GM12801 (cell line): ENCODE data around the gene MINDY4.

ENCODE experiments used
- TF ChIP-seq, protein P1 (sequence below): IDR thresholded peaks from one replicate; pipeline ENCODE4 v1.5.1; 2011; ENCODE audit warnings: control low read depth; ENCODE audit not compliant: insufficient read length; ENCODE audit errors: extremely low read depth

MINDY4 gene

DNA sequence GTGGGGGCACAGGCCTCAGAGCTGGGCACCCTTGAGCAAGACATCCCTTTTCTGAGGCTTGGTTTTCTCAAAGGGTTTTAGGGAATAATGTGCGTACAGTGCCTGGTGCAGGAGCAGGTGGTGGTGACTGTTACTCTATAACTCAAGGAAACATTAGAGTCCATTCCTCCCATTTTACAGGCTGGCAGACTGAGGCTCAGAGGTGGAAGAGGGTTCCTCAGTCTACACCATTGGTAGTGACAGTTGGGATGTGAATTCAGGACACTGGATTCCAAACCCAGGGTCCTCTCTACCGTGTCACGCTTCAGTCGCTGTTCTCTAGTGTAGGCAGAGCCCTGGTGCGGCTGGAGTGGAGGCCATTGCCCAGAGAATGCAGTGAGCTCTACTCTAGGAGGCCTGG, 100.4 kb downstream of the MINDY4 start:
- TF ChIP-seq, protein P1, sequence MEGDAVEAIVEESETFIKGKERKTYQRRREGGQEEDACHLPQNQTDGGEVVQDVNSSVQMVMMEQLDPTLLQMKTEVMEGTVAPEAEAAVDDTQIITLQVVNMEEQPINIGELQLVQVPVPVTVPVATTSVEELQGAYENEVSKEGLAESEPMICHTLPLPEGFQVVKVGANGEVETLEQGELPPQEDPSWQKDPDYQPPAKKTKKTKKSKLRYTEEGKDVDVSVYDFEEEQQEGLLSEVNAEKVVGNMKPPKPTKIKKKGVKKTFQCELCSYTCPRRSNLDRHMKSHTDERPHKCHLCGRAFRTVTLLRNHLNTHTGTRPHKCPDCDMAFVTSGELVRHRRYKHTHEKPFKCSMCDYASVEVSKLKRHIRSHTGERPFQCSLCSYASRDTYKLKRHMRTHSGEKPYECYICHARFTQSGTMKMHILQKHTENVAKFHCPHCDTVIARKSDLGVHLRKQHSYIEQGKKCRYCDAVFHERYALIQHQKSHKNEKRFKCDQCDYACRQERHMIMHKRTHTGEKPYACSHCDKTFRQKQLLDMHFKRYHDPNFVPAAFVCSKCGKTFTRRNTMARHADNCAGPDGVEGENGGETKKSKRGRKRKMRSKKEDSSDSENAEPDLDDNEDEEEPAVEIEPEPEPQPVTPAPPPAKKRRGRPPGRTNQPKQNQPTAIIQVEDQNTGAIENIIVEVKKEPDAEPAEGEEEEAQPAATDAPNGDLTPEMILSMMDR = no peak

DNA sequence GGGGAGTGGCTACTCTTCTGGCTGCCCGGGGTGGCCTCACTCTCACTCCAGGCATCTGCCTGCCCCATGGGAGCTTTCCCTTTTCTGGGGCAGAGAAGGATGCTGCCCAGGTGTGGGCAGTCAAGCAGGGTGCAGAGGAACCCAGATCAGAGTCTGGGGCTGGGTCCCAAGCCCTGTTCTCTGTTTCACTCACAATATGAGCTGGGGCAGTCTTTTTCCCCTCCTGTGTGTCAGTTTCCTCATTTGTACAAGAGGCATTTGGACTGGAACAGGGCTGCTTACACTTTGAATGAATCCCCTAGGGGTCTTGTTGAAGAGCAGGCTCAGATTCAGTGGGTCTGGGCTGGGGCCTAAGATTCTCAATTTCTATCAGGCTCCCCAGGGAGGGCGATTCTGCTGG, 102.0 kb downstream of the MINDY4 start:
- TF ChIP-seq, protein P1 = no peak

DNA sequence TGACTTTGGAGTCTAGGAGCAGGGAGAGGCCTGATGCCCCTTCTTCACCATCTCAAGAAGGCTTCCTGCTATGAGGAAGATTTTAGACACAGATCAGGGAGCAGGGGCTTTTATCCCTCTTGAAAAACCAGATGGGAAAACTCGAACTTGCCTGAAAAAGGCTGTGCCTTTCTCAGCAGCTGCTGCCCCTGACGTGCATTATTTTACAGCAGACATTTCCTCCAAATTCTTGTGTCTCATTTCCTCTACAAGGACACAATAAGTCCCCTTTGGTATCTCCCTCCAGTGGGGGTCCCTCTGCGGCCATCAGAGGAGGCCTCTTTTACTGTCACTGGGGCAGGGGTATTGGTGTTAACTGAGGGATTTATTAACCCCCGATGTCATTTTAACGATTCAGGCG, 102.4 kb downstream of the MINDY4 start:
- TF ChIP-seq, protein P1 = no peak

DNA sequence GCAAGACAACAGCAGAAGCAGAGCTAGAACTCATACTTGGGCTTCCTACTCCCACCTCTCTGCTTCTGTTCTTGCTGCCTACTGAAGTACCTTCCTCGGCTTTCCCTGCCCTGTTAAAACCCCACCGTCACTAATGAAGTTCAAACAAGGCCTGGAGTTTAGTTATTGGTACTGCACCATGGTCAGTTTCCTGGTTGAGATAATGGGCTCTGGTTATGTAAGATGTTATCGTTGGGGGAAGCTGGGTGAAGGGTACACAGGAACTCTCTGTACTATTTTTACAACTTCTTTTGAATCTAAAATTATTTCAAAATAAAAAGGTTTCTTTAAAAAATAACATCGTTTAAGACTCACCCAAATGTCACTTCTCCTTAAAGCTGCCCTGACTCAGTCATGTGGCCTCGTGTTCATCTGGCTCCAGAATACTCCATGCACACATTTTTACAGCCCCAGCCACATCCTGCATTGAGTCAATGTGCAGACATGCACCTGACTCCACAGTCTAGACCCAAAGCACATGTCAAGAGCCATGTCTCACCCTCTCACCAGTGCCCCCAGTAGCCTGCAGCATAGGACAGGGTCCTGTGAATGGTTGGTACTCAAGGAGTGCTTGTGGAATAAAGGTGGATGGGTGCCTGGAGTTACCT, 103.6 kb downstream of the MINDY4 start:
- TF ChIP-seq, protein P1 = no peak

DNA sequence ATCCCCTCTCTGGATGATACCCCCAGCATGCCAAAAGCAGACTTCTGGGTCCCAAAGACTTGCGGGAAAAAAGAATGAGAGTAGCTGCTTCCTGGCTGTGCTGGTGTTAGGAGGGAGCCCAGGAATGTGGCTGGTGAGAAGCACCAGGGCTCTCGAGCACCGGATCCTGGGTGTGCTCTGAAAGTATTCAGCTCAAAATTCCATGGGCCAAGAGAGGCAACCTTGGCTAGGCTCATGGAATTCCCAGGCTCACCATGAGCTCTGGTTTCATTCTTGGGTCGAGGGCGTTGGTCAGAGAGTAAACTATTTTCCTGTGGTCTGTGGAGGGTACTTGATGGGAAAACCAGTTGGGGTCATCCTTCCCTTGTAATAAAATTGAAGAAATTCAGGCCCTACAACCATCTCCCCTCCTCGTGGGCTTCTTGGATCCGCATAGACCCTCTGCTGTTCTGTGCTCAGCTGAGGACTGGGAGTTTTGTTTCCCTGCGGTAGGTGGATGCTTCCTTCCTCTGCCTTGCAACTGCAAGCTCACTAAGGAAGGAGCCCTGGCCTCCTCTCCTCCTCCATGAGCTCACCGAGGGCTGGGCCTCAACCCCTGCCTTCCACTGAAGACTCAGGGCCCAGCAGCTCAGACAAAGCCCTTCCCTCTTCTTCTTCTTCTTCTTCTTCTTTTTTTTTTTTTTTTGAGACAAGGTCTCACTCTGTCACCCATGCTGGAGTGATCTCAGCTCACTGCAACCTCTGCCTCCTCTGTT, 106.0 kb downstream of the MINDY4 start:
- TF ChIP-seq, protein P1 = no peak

DNA sequence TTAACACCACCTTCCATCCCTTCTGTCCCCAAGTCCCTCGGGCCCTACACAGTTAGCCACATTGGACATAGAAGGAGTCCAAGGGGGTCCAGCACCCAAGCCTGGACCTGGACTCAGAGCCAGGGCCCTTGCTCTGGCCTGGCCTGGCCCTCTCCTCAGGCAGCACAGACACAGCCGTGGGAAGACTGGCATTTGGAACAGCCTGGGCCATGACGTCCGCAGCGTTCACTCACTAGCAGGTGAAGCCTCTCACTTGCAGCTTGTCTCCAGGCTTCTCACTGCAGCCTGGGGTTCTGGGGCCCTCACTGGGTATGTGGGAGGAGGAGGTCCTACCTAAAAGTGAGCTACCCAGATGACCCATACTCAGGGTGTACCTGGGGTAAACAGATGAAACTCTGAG, 106.8 kb downstream of the MINDY4 start:
- TF ChIP-seq, protein P1 = no peak

DNA sequence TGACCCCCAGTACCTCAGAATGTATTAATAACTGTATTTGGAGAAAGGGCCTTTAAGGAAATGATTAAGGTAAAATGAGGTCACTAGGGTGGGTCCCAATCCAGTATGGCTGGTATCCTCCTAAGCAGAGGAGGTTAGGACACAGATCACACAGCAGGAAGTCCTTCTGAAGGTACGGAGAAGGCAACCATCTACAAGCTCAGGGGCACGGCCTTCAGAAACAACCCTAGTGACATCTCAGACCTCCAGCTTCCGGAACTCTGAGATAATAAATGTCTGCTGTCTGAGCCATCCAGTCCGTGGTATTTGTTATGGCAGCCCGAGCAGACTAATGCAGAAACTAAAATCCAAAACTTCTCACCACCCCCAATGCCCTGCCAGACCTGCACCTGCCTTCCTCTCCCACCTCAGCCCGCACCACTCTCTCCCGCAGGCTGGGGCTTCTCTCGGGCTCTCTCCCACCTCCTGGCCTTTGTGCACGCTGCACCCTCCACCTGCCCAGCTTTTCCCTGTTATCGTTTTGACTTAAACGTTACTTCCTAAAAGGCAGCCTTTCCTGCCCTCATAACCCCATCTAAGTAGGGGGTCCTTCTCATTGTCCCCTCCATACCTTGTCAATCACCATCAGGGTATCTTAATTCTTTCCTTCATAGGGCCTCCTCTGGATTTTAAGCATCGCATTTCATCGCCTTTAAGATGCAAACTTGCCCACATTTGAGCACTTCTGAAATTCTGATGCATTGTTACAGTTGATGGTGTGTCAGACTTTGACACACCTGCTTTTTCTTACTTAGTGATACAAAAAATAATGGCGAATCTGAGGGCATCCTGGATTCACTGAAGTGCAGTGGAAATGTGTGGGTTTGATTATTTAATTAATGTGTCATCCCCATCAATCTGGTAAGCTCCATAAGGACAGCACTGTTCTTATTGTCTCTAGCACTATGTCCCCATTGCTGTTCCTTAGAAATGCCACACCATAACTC, 108.2 kb downstream of the MINDY4 start:
- TF ChIP-seq, protein P1 = no peak
